ENCODE data around the gene ENG.

- no peak for TF ChIP-seq CTCF (IDR thresholded peaks at IDR 0.05; ENCODE audit: borderline replicate concordance, extremely low read depth, low read length, poor library complexity, severe bottlenecking)
- TF ChIP-seq EZH2 (IDR thresholded peaks at IDR 0.05; ENCODE audit: borderline replicate concordance, low read depth, low read length, severe bottlenecking), result no peak
These were observed 83.9 kb downstream of the ENG start for GRCh38 chr9:127770583-127770904.

Data from DND-41 (cell line).